NCI-H1694 treated with DMSO at 0.1 percent for 48 hours (cell line): Measurements from ENCODE around the gene OXER1.
A peak's percentile ranks its signal among the peaks of the same experiment; 100 is the strongest.

Source experiments
- DNase-seq: peaks from one replicate; lab custom pipeline; 2025; lab: John Stamatoyannopoulos, UW

OXER1 gene

GRCh38 chr2:42793334-42794270 lies 29.7 kb upstream of the OXER1 start:
- no peak for DNase-seq

DNA sequence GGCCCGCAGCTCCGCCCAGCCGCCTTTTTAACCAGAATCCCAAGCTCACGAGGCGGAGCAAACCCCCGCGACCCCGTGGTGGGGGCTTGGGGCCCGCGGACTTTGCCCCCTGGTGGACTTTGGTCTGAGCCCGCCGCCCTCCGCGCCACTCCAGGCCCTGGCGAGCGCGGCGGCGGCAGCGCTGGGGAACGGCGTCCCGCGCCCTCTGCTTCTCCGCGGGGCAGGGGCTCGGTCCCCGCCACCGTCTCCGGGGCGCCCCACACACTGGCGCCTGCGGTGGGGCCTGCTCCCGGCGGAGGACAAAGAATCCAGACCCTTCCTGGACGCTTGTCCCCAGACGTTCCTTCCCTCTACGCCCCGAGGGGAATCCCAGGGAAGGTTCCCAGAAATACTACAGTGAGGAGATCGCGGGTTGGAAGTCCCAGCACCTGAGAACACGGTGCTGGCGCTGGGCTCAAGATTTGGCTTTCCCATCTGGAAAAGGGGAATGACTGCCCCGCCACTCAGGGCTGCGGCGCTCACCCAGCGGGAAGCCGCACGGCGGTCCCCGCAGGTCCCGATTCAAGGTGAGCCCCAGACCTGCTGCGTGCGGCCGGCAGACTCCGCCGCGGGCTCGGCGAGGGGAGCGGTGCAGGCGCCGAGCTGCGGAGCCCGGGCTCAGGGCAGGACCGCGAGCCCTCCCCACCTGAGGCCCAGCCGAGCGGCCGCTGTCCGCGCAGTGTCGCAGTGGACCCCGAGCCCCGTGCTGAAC lies 28.8 kb upstream of the OXER1 start, which contains the start of gene HAAO:
TSS of gene HAAO (minus strand) at position 1 of the 751 bp plus-strand sequence. CDS start 47 bp downstream, outside the sequence.
- DNase-seq: no peak

- DNase-seq: no peak
These were observed 28.2 kb upstream of the OXER1 start for GRCh38 chr2:42792087-42792582.

DNA sequence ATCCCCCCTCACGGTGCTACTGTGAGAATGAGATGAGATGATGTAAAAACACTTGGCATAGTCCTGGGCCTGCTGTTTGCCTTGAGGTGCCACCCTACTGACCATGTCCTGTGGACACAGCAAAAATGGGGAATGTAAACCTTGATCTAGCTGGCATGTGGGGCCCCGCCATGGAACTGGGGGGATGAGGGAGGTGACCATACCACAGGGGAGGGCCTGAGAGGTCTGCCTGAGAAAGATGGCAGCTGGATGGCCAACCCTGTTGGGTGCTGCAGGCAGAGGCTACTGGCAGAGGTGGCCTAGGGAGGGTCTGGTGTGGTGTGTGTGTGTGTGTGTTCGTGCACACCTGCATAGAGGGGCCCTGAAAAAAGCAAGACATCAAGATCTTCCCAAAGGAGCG lies 27.7 kb upstream of the OXER1 start:
- no peak for DNase-seq

GRCh38 chr2:42789751-42790150 lies 25.8 kb upstream of the OXER1 start:
- no peak for DNase-seq

GRCh38 chr2:42788882-42789281 lies 24.9 kb upstream of the OXER1 start:
- no peak for DNase-seq

DNA sequence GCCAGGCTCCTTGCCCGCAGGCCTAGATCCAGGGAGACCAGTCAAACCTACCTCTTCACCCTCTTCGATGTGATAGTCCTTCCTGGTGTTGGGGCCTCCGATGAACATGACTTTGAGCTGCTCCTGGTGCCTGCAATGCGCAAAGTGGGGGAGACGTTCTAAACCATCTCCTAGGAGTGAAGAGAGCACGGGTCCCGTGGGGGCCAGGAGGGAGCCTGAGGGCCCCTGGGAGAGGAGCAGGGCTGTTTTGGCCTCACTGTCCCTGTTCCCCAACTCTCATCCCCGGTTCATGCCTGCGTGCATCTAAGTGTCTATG lies 24.5 kb upstream of the OXER1 start:
- DNase-seq: no peak

DNA sequence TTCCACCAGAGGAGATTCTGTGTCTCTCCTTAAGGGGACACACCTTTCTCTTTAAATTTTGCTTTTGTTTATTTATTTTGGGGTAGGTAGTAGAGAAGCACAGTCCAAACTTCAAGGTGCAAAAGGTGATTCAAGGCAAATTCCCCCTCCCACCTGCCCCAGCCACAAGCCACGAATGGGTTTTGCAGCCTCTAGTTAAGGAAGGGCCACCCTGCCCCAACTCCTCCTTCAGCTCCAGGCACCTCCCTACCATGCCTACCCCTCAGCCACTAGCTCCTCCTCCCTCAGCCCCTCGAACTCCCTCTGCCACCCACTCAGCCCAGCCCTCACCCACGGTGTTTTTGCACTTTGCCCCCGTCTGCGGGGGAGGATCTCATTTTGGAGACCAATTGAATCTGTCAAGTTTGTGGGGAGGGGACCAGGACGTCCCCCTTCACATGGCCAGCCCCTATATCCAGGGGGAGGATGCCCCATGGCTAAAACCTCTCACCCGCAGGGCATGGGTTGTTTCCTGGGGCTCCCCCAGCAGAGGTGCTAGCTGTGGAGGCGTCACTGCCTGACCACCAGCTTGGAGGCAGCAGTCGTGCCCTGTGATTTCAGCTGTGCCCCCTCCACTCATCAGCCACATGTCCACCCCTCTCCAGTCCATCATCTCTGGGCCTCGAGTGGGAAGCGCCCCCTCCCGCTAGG lies 24.0 kb upstream of the OXER1 start:
- no peak for DNase-seq

DNA sequence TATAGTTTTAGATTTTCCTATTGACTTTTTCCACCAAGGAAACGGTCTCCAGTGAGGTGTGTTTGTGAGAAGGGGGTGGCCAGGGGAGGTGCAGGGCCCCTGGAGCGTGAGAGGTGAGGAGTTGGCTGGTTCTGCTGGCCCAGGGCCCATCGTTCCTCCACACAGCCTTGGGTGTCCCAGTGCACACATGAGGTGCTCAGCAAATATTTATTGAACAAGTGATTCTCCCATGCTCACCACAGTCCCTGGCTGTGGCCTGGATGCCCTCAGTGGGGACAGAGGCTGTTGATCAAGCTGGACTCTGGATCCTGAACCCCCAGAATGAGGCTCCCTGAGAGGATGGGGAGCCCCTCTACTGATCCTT lies 23.5 kb upstream of the OXER1 start:
- no peak for DNase-seq

DNA sequence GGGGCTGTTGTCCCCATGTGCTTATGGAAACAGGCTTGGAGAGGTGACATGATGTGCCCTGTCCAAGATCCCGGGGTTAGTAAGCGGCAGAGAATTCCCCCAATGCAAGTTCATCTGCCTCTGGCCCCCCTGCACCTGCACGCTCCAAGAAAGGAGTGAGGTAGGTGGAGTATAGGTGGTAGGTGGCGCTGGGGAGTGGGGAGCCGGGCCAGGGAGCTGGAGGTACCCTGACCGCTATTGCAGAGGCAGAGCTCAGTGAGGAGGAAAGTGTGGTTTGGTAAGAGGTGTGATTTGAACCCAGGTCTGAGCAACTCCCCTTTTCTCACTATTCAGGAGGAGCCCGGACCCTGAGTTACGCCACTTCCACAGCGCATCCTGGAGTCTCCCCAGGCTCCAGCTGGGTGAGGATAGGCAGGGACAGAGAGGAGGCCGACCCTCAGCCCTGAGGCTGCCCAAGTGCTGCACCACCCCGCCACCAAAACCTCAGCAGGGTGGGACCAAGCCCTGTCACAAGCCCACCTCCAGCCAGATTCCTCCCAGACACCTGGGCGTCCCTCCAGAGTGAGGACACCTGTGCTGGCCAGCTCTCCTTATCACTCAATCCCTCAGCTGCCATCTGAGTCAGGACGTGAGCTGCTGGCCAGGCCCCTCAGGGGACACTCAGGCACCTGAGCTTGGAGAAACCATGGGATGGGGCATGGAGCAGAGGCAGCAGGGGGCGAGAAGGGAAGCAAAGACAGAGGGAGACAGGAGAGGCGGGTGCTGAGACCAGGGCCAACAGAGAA lies 22.8 kb upstream of the OXER1 start:
- no peak for DNase-seq

- no peak for DNase-seq
These were observed 20.4 kb upstream of the OXER1 start for GRCh38 chr2:42784204-42784880.

DNA sequence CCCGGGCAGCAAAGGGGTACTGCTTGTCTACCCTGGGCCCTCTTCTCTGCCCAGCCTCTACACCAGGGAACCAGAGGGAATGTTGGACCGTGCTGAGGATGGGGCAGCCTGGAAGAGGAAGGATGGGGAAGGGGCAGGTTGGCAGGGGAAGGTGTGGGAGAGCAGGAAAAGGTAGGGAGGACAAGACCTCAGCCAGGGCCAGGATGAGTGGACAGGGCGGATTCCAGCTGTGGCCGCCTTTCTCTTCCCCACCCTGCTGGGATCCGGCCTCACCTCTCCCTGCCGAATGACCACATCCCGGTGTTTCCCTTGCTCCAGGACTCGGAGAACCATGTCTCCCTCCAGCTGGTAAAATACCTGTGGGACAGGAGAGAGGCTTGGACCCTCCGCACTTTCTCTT lies 19.6 kb upstream of the OXER1 start:
- no peak for DNase-seq

- DNase-seq: no peak
These were observed 17.2 kb upstream of the OXER1 start for GRCh38 chr2:42781181-42781580.

- no peak for DNase-seq
These were observed 14.2 kb upstream of the OXER1 start for GRCh38 chr2:42777883-42778805.

GRCh38 chr2:42775810-42776209 lies 11.9 kb upstream of the OXER1 start:
- DNase-seq: no peak

DNA sequence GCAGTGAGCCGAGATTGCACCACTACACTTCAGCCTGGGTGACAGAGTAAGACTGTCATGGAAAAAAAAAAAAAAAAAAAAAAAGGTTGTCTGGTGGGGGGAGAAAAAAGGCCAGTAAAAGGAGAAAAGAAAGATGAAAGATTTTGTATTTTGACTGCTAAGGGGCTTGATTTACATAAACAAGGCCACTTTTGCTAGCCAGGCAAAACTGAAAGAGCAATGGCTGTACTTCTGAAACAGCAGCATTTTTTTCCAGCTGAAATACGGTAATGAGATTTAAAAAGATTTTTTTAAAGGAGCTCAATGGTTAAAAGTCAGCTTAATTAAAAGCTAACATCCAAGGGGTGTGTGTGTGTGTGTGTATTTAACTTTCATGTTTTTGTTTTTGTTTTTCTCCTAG lies 11.3 kb upstream of the OXER1 start:
- no peak for DNase-seq

- no peak for DNase-seq
These were observed 7.7 kb upstream of the OXER1 start for GRCh38 chr2:42771546-42772153.

DNA sequence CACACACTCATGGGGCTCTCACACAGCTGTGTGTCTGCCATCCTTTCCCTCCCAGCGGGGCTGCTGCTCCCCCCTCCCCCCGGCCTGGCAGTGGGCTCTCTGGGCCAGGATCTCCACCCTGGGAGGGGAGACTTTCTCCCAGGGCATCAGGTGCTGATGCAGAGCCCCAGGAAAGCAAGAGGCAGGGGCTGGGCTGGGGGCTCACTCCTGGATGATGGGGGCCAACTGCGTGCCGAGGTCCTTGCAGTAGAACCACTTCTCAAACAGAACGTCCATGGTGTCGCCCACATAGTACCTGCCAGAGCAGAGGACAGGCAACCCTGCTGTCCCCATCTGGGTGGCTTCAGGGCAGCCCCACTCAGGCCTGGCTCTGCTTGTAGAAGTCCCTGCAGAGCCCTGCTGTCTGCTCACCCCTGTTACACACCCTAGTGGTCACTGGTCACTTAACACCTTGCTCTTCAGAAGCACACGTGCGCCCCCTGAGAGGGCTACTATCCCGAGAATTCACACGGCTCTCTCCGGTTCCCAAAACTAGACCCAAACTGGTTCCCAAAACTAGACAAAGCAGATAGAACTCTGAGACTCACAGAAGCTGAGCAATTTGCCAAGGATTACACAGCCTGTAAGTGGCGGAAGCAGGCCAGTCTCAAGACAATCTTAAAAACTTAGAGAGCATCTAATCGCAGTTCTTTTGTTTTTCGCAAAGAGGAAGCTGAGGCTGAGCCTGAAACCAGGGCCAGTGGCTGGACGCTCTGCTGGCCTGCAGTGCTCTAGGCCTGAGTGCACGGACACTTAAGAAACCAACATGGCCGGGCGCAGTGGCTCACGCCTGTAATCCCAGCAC lies 6.6 kb upstream of the OXER1 start:
- peak; percentile 22 for DNase-seq
